Neural progenitor cell (in vitro differentiated cells): Measurements from ENCODE around the gene OVOL2.

Experiments
- EZH2phosphoT487 ChIP-seq: fragments of 200-600 bp; sonication (generic); IDR thresholded peaks from 2 replicates; pipeline ENCODE4 v1.6.1; 2017; ENCODE audit warnings: antibody characterized with exemption
- TF ChIP-seq, protein P1 (sequence below): fragments of 200-600 bp; sonication (generic); IDR thresholded peaks from 2 replicates; pipeline ENCODE4 v1.5.1; 2017; ENCODE audit warnings: antibody characterized with exemption, mild to moderate bottlenecking

DNA sequence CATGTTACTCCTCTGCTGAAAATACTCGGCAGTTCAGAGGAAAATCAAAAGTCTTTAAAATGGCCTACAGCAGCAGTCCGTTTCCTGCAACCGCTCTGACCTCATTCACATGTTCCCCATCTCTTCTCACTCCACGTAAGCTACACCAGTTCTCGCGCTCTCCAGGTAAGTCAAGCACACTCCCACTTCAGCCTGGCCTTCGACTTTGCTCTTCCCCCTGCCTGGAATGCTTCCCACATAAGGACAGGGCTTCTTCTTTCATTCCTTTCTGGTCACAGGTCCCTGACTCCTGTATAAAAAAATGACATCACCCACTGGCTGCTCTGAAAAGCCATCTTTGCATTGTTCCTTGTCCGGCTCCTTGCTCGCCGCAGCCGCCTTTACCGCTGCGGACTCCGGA, 46.2 kb downstream of the OVOL2 start:
- TF ChIP-seq, protein P1, sequence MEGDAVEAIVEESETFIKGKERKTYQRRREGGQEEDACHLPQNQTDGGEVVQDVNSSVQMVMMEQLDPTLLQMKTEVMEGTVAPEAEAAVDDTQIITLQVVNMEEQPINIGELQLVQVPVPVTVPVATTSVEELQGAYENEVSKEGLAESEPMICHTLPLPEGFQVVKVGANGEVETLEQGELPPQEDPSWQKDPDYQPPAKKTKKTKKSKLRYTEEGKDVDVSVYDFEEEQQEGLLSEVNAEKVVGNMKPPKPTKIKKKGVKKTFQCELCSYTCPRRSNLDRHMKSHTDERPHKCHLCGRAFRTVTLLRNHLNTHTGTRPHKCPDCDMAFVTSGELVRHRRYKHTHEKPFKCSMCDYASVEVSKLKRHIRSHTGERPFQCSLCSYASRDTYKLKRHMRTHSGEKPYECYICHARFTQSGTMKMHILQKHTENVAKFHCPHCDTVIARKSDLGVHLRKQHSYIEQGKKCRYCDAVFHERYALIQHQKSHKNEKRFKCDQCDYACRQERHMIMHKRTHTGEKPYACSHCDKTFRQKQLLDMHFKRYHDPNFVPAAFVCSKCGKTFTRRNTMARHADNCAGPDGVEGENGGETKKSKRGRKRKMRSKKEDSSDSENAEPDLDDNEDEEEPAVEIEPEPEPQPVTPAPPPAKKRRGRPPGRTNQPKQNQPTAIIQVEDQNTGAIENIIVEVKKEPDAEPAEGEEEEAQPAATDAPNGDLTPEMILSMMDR, result no peak
- no peak for TF ChIP-seq EZH2phosphoT487
